Measurements from ENCODE around the gene STARD3NL.

DNA sequence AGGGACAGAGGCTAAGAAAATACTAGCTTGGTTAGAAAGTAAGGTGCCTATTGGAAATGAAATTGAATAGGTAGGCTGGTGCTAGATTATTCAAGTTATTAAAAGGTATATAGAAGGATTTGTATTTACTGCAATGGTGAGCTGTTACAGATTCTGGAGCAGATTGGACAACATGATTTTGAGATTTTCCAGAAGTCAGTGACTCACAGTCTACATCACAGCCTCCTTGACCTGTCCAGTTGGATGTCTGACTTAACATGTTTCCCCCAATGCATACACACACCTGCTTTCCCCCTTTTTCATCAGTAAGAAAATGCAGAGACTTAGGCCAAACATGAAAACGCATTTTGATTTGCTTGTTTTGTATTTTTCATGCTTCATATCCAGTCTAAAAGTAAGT, 33.4 kb downstream of the STARD3NL start:
- TF ChIP-seq, protein P1, sequence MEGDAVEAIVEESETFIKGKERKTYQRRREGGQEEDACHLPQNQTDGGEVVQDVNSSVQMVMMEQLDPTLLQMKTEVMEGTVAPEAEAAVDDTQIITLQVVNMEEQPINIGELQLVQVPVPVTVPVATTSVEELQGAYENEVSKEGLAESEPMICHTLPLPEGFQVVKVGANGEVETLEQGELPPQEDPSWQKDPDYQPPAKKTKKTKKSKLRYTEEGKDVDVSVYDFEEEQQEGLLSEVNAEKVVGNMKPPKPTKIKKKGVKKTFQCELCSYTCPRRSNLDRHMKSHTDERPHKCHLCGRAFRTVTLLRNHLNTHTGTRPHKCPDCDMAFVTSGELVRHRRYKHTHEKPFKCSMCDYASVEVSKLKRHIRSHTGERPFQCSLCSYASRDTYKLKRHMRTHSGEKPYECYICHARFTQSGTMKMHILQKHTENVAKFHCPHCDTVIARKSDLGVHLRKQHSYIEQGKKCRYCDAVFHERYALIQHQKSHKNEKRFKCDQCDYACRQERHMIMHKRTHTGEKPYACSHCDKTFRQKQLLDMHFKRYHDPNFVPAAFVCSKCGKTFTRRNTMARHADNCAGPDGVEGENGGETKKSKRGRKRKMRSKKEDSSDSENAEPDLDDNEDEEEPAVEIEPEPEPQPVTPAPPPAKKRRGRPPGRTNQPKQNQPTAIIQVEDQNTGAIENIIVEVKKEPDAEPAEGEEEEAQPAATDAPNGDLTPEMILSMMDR (IDR thresholded peaks at IDR 0.05), result no peak
- no peak for TF ChIP-seq POLR2A (IDR thresholded peaks at IDR 0.05)

Measured in body of pancreas (tissue), 4 donors.